Measurements from ENCODE around the gene SLC15A4.

Gene SLC15A4

GRCh38 chr12:128745772-128746689, 77.7 kb downstream of the SLC15A4 start:
- DNase-seq: no peak

- no peak for DNase-seq
Observed at GRCh38 chr12:128743916-128744315, 79.8 kb downstream of the SLC15A4 start.
